ENCODE results near the gene MAFG. TPM values are rescaled to one million over a fixed set of nuclear protein-coding genes. Genes with fewer than 3 reads are reported as not detected.
"Not testable (repeated sequence)": the region's sequence is repeated elsewhere in the genome, so short reads cannot be mapped to it uniquely, and the experiment has no call there.

MAFG gene
- total RNA-seq, 1 donor, result 32.6 TPM

DNA sequence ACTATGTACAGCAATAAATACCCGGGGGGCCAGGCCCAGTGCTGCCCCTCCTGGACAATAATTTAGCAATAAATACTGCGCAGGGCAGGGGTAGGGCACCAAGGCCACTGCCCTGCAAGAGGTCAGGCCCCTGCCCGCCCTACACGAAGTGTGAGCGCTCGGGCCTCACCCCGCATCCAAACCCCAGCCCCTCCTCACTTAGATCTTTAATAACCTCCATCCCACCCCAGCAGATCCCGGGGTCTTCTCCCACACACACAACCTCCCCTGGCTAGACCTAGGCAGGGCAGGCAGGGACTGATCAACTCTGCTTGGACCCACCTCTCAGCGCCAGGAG lies 9.2 kb downstream of the MAFG start:
- not testable (repeated sequence) for H3K27ac ChIP-seq (ENCODE audit: low read depth, low read length); H3K9me3 ChIP-seq (ENCODE audit: low read depth, low read length); H2AFZ ChIP-seq (ENCODE audit: low read length); DNase-seq (ENCODE audit: insufficient read length, low spot score, missing footprints); H3K27me3 ChIP-seq (ENCODE audit: insufficient read depth, low read length)
- TF ChIP-seq CTCF (IDR thresholded peaks at IDR 0.05; ENCODE audit: extremely low read depth, low read depth, low read length), result peak; percentile 15
- Histone ChIP-seq H3K4me1 (ENCODE audit: insufficient read depth, low read length) (peaks cover 18% of the 10 kb centered on the region), H3K36me3 (ENCODE audit: insufficient read depth, low read length) (peaks cover 63% of the 10 kb centered on the region), H3K4me3 (ENCODE audit: insufficient read depth, low read length) (peak overlapping the region; percentile 83), H4K20me1 (ENCODE audit: insufficient read depth, low read length) (peaks cover 66% of the 10 kb centered on the region), H3K4me2 (ENCODE audit: insufficient read depth, low read length) (peak overlapping the region; percentile 99), H3K79me2 (ENCODE audit: insufficient read depth, low read length) (peaks cover 86% of the 10 kb centered on the region)

- Histone ChIP-seq H3K4me2 (ENCODE audit: insufficient read depth, low read length) (peak within 1 kb of the TSS; percentile 99), H3K9me3 (ENCODE audit: low read depth, low read length) (no peaks in the 10 kb centered on the region), H3K4me3 (ENCODE audit: insufficient read depth, low read length) (peak within 1 kb of the TSS; percentile 83), H4K20me1 (ENCODE audit: insufficient read depth, low read length) (peaks cover 64% of the 10 kb centered on the region), H3K4me1 (ENCODE audit: insufficient read depth, low read length) (peaks cover 18% of the 10 kb centered on the region), H2AFZ (ENCODE audit: low read length) (no peak within 1 kb of the TSS), H3K27me3 (ENCODE audit: insufficient read depth, low read length) (no peaks in the 10 kb centered on the region), H3K36me3 (ENCODE audit: insufficient read depth, low read length) (peaks cover 69% of the 10 kb centered on the region), H3K79me2 (ENCODE audit: insufficient read depth, low read length) (peaks cover 80% of the 10 kb centered on the region), H3K27ac (ENCODE audit: low read depth, low read length) (peak within 1 kb of the TSS; percentile 64)
- peak; percentile 100 for DNase-seq (ENCODE audit: insufficient read length, low spot score, missing footprints)
- no peak for TF ChIP-seq CTCF (IDR thresholded peaks at IDR 0.05; ENCODE audit: extremely low read depth, low read depth, low read length)
These were observed 9.8 kb downstream of the MAFG start, which contains the start of gene SIRT7 for GRCh38 chr17:81917565-81918332. SIRT7 (minus strand) TSS chr17:81918176; CDS start chr17:81918131, 45 bp downstream.

DNA sequence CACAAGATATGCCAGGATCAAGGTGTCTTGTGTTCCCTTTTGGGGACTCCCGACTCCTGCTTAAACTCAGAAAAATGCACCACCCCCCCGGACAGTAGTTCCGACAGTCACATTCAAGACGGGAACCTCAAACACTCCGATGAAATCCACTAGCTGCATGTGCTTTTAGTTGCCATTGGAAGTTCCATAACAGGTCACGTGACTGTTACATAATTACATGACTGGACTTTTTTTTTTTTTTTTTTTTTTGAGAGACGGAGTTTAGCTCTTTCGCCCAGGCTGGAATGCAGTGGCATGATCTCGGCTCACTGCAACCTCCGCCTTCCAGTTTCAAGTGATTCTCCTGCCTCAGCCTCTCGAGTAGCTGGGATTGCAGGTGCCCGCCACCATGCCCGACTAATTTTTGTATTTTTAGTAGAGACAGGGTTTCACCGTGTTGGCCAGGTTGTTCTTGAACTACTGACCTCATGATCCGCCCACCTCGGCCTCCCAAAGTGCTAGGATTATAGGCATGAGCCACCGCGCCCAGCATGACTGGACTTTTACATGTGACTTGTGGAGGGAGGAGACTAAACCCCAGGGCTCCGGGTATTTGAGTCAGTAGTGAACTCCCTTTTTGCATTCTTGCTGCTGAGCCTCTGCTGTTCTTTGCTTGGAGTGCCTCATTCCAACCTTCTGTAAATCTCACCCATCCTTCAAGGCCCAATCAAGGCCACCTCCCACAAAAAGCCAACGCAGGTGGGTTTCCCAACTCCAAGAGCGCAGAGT lies 11.1 kb downstream of the MAFG start:
- Histone ChIP-seq H3K4me2 (ENCODE audit: insufficient read depth, low read length) (peak overlapping the region; percentile 99), H3K9me3 (ENCODE audit: low read depth, low read length) (no peaks in the 10 kb centered on the region), H3K4me1 (ENCODE audit: insufficient read depth, low read length) (peaks cover 18% of the 10 kb centered on the region), H3K4me3 (ENCODE audit: insufficient read depth, low read length) (peak overlapping the region; percentile 83), H3K36me3 (ENCODE audit: insufficient read depth, low read length) (peaks cover 70% of the 10 kb centered on the region), H3K27me3 (ENCODE audit: insufficient read depth, low read length) (no peaks in the 10 kb centered on the region), H3K27ac (ENCODE audit: low read depth, low read length) (peak overlapping the region; percentile 64), H2AFZ (ENCODE audit: low read length) (no peak overlapping the region), H3K79me2 (ENCODE audit: insufficient read depth, low read length) (peaks cover 68% of the 10 kb centered on the region), H4K20me1 (ENCODE audit: insufficient read depth, low read length) (peaks cover 66% of the 10 kb centered on the region)
- DNase-seq (ENCODE audit: insufficient read length, low spot score, missing footprints), result peak; percentile 100
- no peak for TF ChIP-seq CTCF (IDR thresholded peaks at IDR 0.05; ENCODE audit: extremely low read depth, low read depth, low read length)

DNA sequence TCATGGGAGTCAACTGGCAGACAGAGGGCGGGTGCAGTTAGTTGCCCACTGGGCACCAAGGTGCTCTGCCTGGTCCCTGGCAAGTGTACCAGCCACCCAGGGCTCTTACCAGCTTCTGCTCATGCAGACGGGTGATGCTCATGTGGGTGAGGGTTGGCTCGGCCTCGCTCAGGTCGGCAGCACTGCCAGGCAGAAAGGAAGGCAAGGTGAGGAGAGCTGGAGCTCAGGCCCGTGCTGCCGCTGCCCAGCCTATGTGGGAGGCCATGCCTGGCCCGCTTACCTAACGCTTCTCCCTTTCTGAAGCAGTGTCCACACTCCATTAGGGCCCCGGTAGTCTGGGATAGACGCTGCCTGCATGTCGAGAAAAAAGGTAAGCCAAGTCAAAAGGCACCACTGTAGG lies 12.2 kb downstream of the MAFG start:
- Histone ChIP-seq H3K4me2 (ENCODE audit: insufficient read depth, low read length) (no peak overlapping the region), H3K4me1 (ENCODE audit: insufficient read depth, low read length) (peaks cover 20% of the 10 kb centered on the region), H3K4me3 (ENCODE audit: insufficient read depth, low read length) (no peak overlapping the region), H3K79me2 (ENCODE audit: insufficient read depth, low read length) (peaks cover 60% of the 10 kb centered on the region), H2AFZ (ENCODE audit: low read length) (no peak overlapping the region), H3K36me3 (ENCODE audit: insufficient read depth, low read length) (peaks cover 60% of the 10 kb centered on the region), H3K27me3 (ENCODE audit: insufficient read depth, low read length) (no peaks in the 10 kb centered on the region), H3K27ac (ENCODE audit: low read depth, low read length) (peak overlapping the region; percentile 23), H4K20me1 (ENCODE audit: insufficient read depth, low read length) (peaks cover 56% of the 10 kb centered on the region), H3K9me3 (ENCODE audit: low read depth, low read length) (no peaks in the 10 kb centered on the region)
- no peak for TF ChIP-seq CTCF (IDR thresholded peaks at IDR 0.05; ENCODE audit: extremely low read depth, low read depth, low read length)
- no peak for DNase-seq (ENCODE audit: insufficient read length, low spot score, missing footprints)
